Measurements from ENCODE around the gene LRRK1. TPM values are rescaled to one million over a fixed set of nuclear protein-coding genes. Genes with fewer than 3 reads are reported as not detected.

The LRRK1 gene
- polyA plus RNA-seq, 1 of the 3 experiments (the other 2 are of a cell fraction), result 6.9 TPM

- Histone ChIP-seq H3K36me3 (replicated peaks in 1 of 2; ENCODE audit: control insufficient read depth in 1 of 2, insufficient read depth in 2 of 2, low read length in 1 of 2) (no peaks in the 10 kb centered on the region), H4K20me1 (ENCODE audit: insufficient read depth) (no peaks in the 10 kb centered on the region), H3K4me2 (no peak overlapping the region), H3K4me1 (ENCODE audit: control insufficient read depth in 1 of 2, insufficient read depth in 2 of 2, low read depth in 1 of 2, low read length in 1 of 2) (no peaks in the 10 kb centered on the region), H3K79me2 (ENCODE audit: insufficient read depth) (no peaks in the 10 kb centered on the region), H2AFZ (ENCODE audit: low read depth) (no peak overlapping the region), H3K9ac (no peak overlapping the region), H3K27ac (ENCODE audit: low read depth in 2 of 2, low read length in 1 of 2) (no peak overlapping the region), H3K27me3 (ENCODE audit: insufficient read depth) (no peaks in the 10 kb centered on the region), H3F3A (replicated peaks; ENCODE audit: insufficient read depth) (no peaks in the 10 kb centered on the region), H3K9me2 (no peaks in the 10 kb centered on the region), H3K9me3 (no peaks in the 10 kb centered on the region), H3K4me3 (ENCODE audit: low read depth in 2 of 2, low read length in 1 of 2) (no peak overlapping the region)
- CTCF ChIA-PET, result interaction anchor here (1.4 kb wide), 1 partner anchor 27 kb away, joined by 3 read pairs; no protein-coding TSS in a partner anchor
- no peak for TF ChIP-seq RCOR1 (IDR thresholded peaks at IDR 0.05; ENCODE audit: low read length)
- TF ChIP-seq JUND (IDR thresholded peaks at IDR 0.05), result no peak
- TF ChIP-seq FOXJ3 (CRISPR knock-in tag; IDR thresholded peaks at IDR 0.05), result no peak
- no peak for TF ChIP-seq MXI1 (IDR thresholded peaks at IDR 0.05; ENCODE audit: low read depth, low read length)
- TF ChIP-seq POLR2AphosphoS5 (IDR thresholded peaks at IDR 0.05; ENCODE audit: low read depth, low read length), result no peak
- no peak for TF ChIP-seq ELF1 (IDR thresholded peaks at IDR 0.05)
- TF ChIP-seq MAX (IDR thresholded peaks at IDR 0.05; ENCODE audit: low read depth), result no peak
- TF ChIP-seq TAF1 (IDR thresholded peaks at IDR 0.05; ENCODE audit: borderline replicate concordance, low read depth, low read length), result no peak
- no peak for TF ChIP-seq NRF1 (IDR thresholded peaks at IDR 0.05; ENCODE audit: low read depth, low read length)
- TF ChIP-seq EZH2phosphoT487 (IDR thresholded peaks at IDR 0.05; ENCODE audit: borderline replicate concordance, low read depth), result no peak
- TF ChIP-seq YY1 (IDR thresholded peaks at IDR 0.05; ENCODE audit: low read depth), result no peak
- TF ChIP-seq TCF12 (IDR thresholded peaks at IDR 0.05), result no peak
- no peak for TF ChIP-seq CTCF (IDR thresholded peaks at IDR 0.05)
- TF ChIP-seq REST (IDR thresholded peaks at IDR 0.05; ENCODE audit: low read depth, low read length), result no peak
- no peak for TF ChIP-seq EP300 (IDR thresholded peaks at IDR 0.05; ENCODE audit: borderline replicate concordance in 1 of 2, low read depth in 1 of 2, low read length in 1 of 2)
- no peak for TF ChIP-seq RAD21 (IDR thresholded peaks at IDR 0.05; ENCODE audit: low read length)
- TF ChIP-seq SMC3 (IDR thresholded peaks at IDR 0.05; ENCODE audit: low read depth, low read length), result no peak
- no peak for TF ChIP-seq SIN3A (IDR thresholded peaks at IDR 0.05; ENCODE audit: borderline replicate concordance, low read depth, low read length)
- TF ChIP-seq, protein P1, sequence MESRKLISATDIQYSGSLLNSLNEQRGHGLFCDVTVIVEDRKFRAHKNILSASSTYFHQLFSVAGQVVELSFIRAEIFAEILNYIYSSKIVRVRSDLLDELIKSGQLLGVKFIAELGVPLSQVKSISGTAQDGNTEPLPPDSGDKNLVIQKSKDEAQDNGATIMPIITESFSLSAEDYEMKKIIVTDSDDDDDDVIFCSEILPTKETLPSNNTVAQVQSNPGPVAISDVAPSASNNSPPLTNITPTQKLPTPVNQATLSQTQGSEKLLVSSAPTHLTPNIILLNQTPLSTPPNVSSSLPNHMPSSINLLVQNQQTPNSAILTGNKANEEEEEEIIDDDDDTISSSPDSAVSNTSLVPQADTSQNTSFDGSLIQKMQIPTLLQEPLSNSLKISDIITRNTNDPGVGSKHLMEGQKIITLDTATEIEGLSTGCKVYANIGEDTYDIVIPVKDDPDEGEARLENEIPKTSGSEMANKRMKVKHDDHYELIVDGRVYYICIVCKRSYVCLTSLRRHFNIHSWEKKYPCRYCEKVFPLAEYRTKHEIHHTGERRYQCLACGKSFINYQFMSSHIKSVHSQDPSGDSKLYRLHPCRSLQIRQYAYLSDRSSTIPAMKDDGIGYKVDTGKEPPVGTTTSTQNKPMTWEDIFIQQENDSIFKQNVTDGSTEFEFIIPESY (IDR thresholded peaks at IDR 0.05; ENCODE audit: borderline replicate concordance, low read depth), result no peak
- TF ChIP-seq NFIC (IDR thresholded peaks at IDR 0.05; ENCODE audit: borderline replicate concordance), result no peak
- no peak for DNase-seq
- POLR2A ChIA-PET, result no interaction called here
- 91% methylated on average over 4 of the region's 4 CpGs for WGBS (ENCODE audit: low lambda C conversion rate)
Measured at GRCh38 chr15:100981086-100981485, 61.9 kb downstream of the LRRK1 start.
